Nephron progenitor cell (in vitro differentiated cells): ENCODE measurements around the gene CENPA.
"Not testable (repeated sequence)": the region's sequence is repeated elsewhere in the genome, so short reads cannot be mapped to it uniquely, and the experiment has no call there.

Experiments
- DNase-seq: peaks from one replicate; pipeline ENCODE4 v3.0.0; 2021
- H3K27ac Mint-ChIP-seq: 2 replicates; pipeline ENCODE4 v1.8.0; 2021; ENCODE audit warnings: mild to moderate bottlenecking, moderate library complexity, mixed read lengths
- H3K27me3 Mint-ChIP-seq: 2 replicates; pipeline ENCODE4 v1.8.0; 2021; ENCODE audit warnings: mild to moderate bottlenecking, low read depth, mixed read lengths; ENCODE audit not compliant: poor library complexity
- H3K36me3 Mint-ChIP-seq: 2 replicates; pipeline ENCODE4 v1.8.0; 2021; ENCODE audit warnings: low read depth, mixed read lengths
- H3K4me1 Mint-ChIP-seq: 2 replicates; pipeline ENCODE4 v1.8.0; 2021; ENCODE audit warnings: mixed read lengths
- H3K4me3 Mint-ChIP-seq: 2 replicates; pipeline ENCODE4 v1.8.0; 2021; ENCODE audit warnings: mild to moderate bottlenecking, moderate library complexity, mixed read lengths
- H3K9me3 Mint-ChIP-seq: 2 replicates; pipeline ENCODE4 v1.8.0; 2021; ENCODE audit warnings: mild to moderate bottlenecking, moderate library complexity, mixed read lengths
- TF ChIP-seq, protein P1 (sequence below): fragments of 200-600 bp; sonication (generic); IDR thresholded peaks from 2 replicates; pipeline ENCODE4 v1.5.0; 2021; ENCODE audit warnings: antibody characterized with exemption

The CENPA gene

GRCh38 chr2:26758790-26759321, 27.0 kb upstream of the CENPA start:
- H3K9me3 Mint-ChIP-seq, result no peaks in the 10 kb centered on the region
- H3K27me3 Mint-ChIP-seq, result no peaks in the 10 kb centered on the region
- no peaks in the 10 kb centered on the region for H3K36me3 Mint-ChIP-seq
- TF ChIP-seq, protein P1, sequence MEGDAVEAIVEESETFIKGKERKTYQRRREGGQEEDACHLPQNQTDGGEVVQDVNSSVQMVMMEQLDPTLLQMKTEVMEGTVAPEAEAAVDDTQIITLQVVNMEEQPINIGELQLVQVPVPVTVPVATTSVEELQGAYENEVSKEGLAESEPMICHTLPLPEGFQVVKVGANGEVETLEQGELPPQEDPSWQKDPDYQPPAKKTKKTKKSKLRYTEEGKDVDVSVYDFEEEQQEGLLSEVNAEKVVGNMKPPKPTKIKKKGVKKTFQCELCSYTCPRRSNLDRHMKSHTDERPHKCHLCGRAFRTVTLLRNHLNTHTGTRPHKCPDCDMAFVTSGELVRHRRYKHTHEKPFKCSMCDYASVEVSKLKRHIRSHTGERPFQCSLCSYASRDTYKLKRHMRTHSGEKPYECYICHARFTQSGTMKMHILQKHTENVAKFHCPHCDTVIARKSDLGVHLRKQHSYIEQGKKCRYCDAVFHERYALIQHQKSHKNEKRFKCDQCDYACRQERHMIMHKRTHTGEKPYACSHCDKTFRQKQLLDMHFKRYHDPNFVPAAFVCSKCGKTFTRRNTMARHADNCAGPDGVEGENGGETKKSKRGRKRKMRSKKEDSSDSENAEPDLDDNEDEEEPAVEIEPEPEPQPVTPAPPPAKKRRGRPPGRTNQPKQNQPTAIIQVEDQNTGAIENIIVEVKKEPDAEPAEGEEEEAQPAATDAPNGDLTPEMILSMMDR, result no peak
- no peak for DNase-seq
- peak overlapping the region; percentile 70 for H3K27ac Mint-ChIP-seq
- H3K4me1 Mint-ChIP-seq, result peaks cover 48% of the 10 kb centered on the region
- peak overlapping the region; percentile 18 for H3K4me3 Mint-ChIP-seq

- H3K27ac Mint-ChIP-seq, result no peak overlapping the region
- no peak overlapping the region for H3K4me3 Mint-ChIP-seq
- H3K9me3 Mint-ChIP-seq, result no peaks in the 10 kb centered on the region
- no peaks in the 10 kb centered on the region for H3K36me3 Mint-ChIP-seq
- H3K27me3 Mint-ChIP-seq, result no peaks in the 10 kb centered on the region
- no peak for DNase-seq
- TF ChIP-seq, protein P1, result no peak
- H3K4me1 Mint-ChIP-seq, result peaks cover 52% of the 10 kb centered on the region
These were observed 26.0 kb upstream of the CENPA start for GRCh38 chr2:26759845-26760244.

DNA sequence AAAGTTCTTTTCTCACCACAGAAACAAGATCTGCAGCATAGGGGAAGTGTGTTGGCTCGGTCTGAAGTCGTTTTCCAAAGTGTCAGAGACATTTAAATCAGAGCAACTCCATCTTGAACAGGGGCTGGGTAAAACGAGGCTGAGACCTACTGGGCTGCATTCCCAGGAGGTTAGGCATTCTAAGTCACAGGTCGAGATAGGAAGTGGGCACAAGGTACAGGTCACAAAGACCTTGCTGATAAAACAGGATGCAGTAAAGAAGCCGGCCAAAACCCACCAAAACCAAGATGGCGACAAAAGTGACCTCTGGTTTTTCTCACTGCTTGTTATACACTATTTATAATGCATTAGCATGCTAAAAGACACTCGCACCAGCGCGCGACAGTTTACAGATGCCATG, 24.9 kb upstream of the CENPA start:
- H3K4me1 Mint-ChIP-seq, result peaks cover 52% of the 10 kb centered on the region
- H3K9me3 Mint-ChIP-seq, H3K27me3 Mint-ChIP-seq, H3K4me3 Mint-ChIP-seq, H3K36me3 Mint-ChIP-seq, DNase-seq, H3K27ac Mint-ChIP-seq: not testable (repeated sequence)

GRCh38 chr2:26763019-26763418, 22.8 kb upstream of the CENPA start:
- DNase-seq, result no peak
- Mint-ChIP-seq H3K4me3 (peak overlapping the region; percentile 88), H3K36me3 (no peaks in the 10 kb centered on the region), H3K9me3 (no peaks in the 10 kb centered on the region), H3K27me3 (no peaks in the 10 kb centered on the region), H3K27ac (no peak overlapping the region), H3K4me1 (peaks cover 51% of the 10 kb centered on the region)
- TF ChIP-seq, protein P1, result no peak

- TF ChIP-seq, protein P1, result no peak
- Mint-ChIP-seq H3K36me3 (no peaks in the 10 kb centered on the region), H3K4me1 (peaks cover 43% of the 10 kb centered on the region), H3K9me3 (no peaks in the 10 kb centered on the region), H3K27ac (peak within 1 kb of the TSS; percentile 74), H3K4me3 (peak within 1 kb of the TSS; percentile 88), H3K27me3 (no peaks in the 10 kb centered on the region)
- peak; percentile 86 for DNase-seq
These were observed 21.6 kb upstream of the CENPA start, which contains the start of gene SLC35F6 for GRCh38 chr2:26764078-26764887. Gene SLC35F6, plus strand, starts transcription at chr2:26764284. Its CDS starts 66 bp downstream, at chr2:26764350.

DNA sequence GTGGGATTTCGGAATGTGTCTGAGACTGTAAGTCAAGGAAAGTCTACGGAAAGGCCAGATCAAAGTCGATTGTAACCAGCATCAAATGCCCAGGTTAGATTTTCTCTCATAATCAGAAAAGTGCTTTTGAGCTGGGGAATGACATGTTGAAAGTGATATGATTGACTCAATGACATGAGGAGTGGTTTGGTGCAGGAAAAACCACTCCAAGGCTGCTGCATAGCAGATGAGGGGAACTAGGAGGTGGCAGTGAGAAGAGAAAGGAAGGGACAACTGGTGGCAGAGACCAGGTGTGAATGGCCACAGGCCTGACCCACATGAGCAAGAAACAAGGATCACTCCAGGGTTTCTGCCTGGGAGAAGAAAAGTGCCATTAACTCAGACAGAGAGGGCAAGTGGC, 20.9 kb upstream of the CENPA start:
- H3K36me3 Mint-ChIP-seq, result no peaks in the 10 kb centered on the region
- H3K9me3 Mint-ChIP-seq, result no peaks in the 10 kb centered on the region
- no peaks in the 10 kb centered on the region for H3K27me3 Mint-ChIP-seq
- peak overlapping the region; percentile 88 for H3K4me3 Mint-ChIP-seq
- peaks cover 43% of the 10 kb centered on the region for H3K4me1 Mint-ChIP-seq
- TF ChIP-seq, protein P1, result no peak
- no peak overlapping the region for H3K27ac Mint-ChIP-seq
- DNase-seq, result no peak
